ENCODE data around the gene MEN1. TPM values are rescaled to one million over a fixed set of nuclear protein-coding genes. Genes with fewer than 3 reads are reported as not detected.
"Not testable (repeated sequence)": the region's sequence is repeated elsewhere in the genome, so short reads cannot be mapped to it uniquely, and the experiment has no call there.

The MEN1 gene
- total RNA-seq, 2 donors from 2014 or later: 27.9 to 45.5 TPM

- 70% methylated on average over 11 of the region's 11 CpGs for WGBS
- Histone ChIP-seq H3K36me3 (no peaks in the 10 kb centered on the region), H3K27ac (no peak overlapping the region), H3K4me3 (no peak overlapping the region), H3K4me1 (replicated peaks) (no peaks in the 10 kb centered on the region), H3K27me3 (replicated peaks; ENCODE audit: insufficient read depth) (no peaks in the 10 kb centered on the region), H3K9me3 (no peaks in the 10 kb centered on the region)
- no peak for TF ChIP-seq POLR2AphosphoS5 (IDR thresholded peaks at IDR 0.05)
- no peak for TF ChIP-seq POLR2A (IDR thresholded peaks at IDR 0.05)
- TF ChIP-seq CTCF (IDR thresholded peaks at IDR 0.05): no peak
- intact Hi-C loops (cut with DNase I): no loop called here
- no peak for DNase-seq (ENCODE audit: low spot score)
Measured at GRCh38 chr11:64823568-64824119, 13.3 kb upstream of the MEN1 start.

GRCh38 chr11:64817476-64817875 lies 7.1 kb upstream of the MEN1 start:
- no peak for DNase-seq (ENCODE audit: low spot score)
- no peaks in the 10 kb centered on the region for H3K9me3 ChIP-seq
- 84% methylated on average over 3 of the region's 3 CpGs for WGBS
- no peak overlapping the region for H3K27ac ChIP-seq
- TF ChIP-seq CTCF (IDR thresholded peaks at IDR 0.05): no peak
- no peak for TF ChIP-seq POLR2A (IDR thresholded peaks at IDR 0.05)
- TF ChIP-seq POLR2AphosphoS5 (IDR thresholded peaks at IDR 0.05): no peak
- no peak overlapping the region for H3K4me3 ChIP-seq
- no peaks in the 10 kb centered on the region for H3K4me1 ChIP-seq (replicated peaks)
- no peaks in the 10 kb centered on the region for H3K27me3 ChIP-seq (replicated peaks; ENCODE audit: insufficient read depth)
- H3K36me3 ChIP-seq: no peaks in the 10 kb centered on the region
- intact Hi-C loops (cut with DNase I): no loop called here

- H3K4me1 ChIP-seq (replicated peaks); H3K27me3 ChIP-seq (replicated peaks; ENCODE audit: insufficient read depth); intact Hi-C loops (cut with DNase I); DNase-seq (ENCODE audit: low spot score); H3K36me3 ChIP-seq; H3K27ac ChIP-seq; H3K9me3 ChIP-seq; H3K4me3 ChIP-seq: not testable (repeated sequence)
- WGBS: 77% methylated on average over 5 of the region's 5 CpGs
Measured at GRCh38 chr11:64815433-64815832, 5.1 kb upstream of the MEN1 start.

- H3K27ac ChIP-seq: no peak overlapping the region
- H3K4me1 ChIP-seq (replicated peaks): no peaks in the 10 kb centered on the region
- no peak for DNase-seq (ENCODE audit: low spot score)
- intact Hi-C loops (cut with DNase I): no loop called here
- 64% methylated on average over 7 of the region's 7 CpGs for WGBS
- no peaks in the 10 kb centered on the region for H3K9me3 ChIP-seq
- H3K4me3 ChIP-seq: no peak overlapping the region
- H3K27me3 ChIP-seq (replicated peaks; ENCODE audit: insufficient read depth): no peaks in the 10 kb centered on the region
- no peaks in the 10 kb centered on the region for H3K36me3 ChIP-seq
- TF ChIP-seq POLR2A (IDR thresholded peaks at IDR 0.05) (no peak), CTCF (IDR thresholded peaks at IDR 0.05) (no peak), POLR2AphosphoS5 (IDR thresholded peaks at IDR 0.05) (no peak)
Measured at GRCh38 chr11:64814712-64815187, 4.4 kb upstream of the MEN1 start.

- no peak overlapping the region for H3K27ac ChIP-seq
- intact Hi-C loops (cut with DNase I): no loop called here
- no peaks in the 10 kb centered on the region for H3K36me3 ChIP-seq
- H3K4me3 ChIP-seq: no peak overlapping the region
- DNase-seq (ENCODE audit: low spot score): no peak
- WGBS: 86% methylated on average over 5 of the region's 5 CpGs
- no peaks in the 10 kb centered on the region for H3K27me3 ChIP-seq (replicated peaks; ENCODE audit: insufficient read depth)
- no peak for TF ChIP-seq POLR2A (IDR thresholded peaks at IDR 0.05)
- TF ChIP-seq POLR2AphosphoS5 (IDR thresholded peaks at IDR 0.05): no peak
- TF ChIP-seq CTCF (IDR thresholded peaks at IDR 0.05): no peak
- no peaks in the 10 kb centered on the region for H3K9me3 ChIP-seq
- no peaks in the 10 kb centered on the region for H3K4me1 ChIP-seq (replicated peaks)
Measured at GRCh38 chr11:64813826-64814225, 3.5 kb upstream of the MEN1 start.
